ENCODE measurements around the gene SUSD2. TPM values are rescaled to one million over a fixed set of nuclear protein-coding genes. Genes with fewer than 3 reads are reported as not detected.

The SUSD2 gene
- polyA plus RNA-seq, 12 donors, result 0.32 to 3.0 (median 0.62) TPM; not detected in 1

GRCh38 chr22:24153353-24153752 lies 27.9 kb upstream of the SUSD2 start:
- DNase-seq, result no peak

GRCh38 chr22:24153959-24154358 lies 27.3 kb upstream of the SUSD2 start:
- DNase-seq, result no peak

GRCh38 chr22:24154826-24155225 lies 26.5 kb upstream of the SUSD2 start:
- no peak for DNase-seq

GRCh38 chr22:24155627-24156140 lies 25.6 kb upstream of the SUSD2 start:
- peak; percentile 68 for DNase-seq

- no peak for DNase-seq
Observed at GRCh38 chr22:24156141-24156912, 25.0 kb upstream of the SUSD2 start.

GRCh38 chr22:24156913-24157821 lies 24.1 kb upstream of the SUSD2 start:
- DNase-seq, result peak; percentile 71

GRCh38 chr22:24157822-24158135 lies 23.5 kb upstream of the SUSD2 start:
- DNase-seq, result no peak

- no peak for DNase-seq
Observed at GRCh38 chr22:24159650-24160049, 21.6 kb upstream of the SUSD2 start.

GRCh38 chr22:24160546-24160945 lies 20.7 kb upstream of the SUSD2 start:
- no peak for DNase-seq

- no peak for DNase-seq
Observed at GRCh38 chr22:24161485-24161884, 19.8 kb upstream of the SUSD2 start.

GRCh38 chr22:24161909-24162308 lies 19.4 kb upstream of the SUSD2 start:
- no peak for DNase-seq

- DNase-seq, result no peak
Observed at GRCh38 chr22:24162436-24162835, 18.9 kb upstream of the SUSD2 start.

GRCh38 chr22:24164243-24164642 lies 17.0 kb upstream of the SUSD2 start:
- no peak for DNase-seq

GRCh38 chr22:24164940-24165339 lies 16.3 kb upstream of the SUSD2 start:
- no peak for DNase-seq

- no peak for DNase-seq
Observed at GRCh38 chr22:24165673-24166072, 15.6 kb upstream of the SUSD2 start.

GRCh38 chr22:24166811-24167210 lies 14.5 kb upstream of the SUSD2 start:
- no peak for DNase-seq

GRCh38 chr22:24169439-24170058 lies 11.7 kb upstream of the SUSD2 start:
- DNase-seq, result no peak

- no peak for DNase-seq
Observed at GRCh38 chr22:24170188-24170587, 11.1 kb upstream of the SUSD2 start.

GRCh38 chr22:24170632-24171031 lies 10.7 kb upstream of the SUSD2 start:
- DNase-seq, result no peak

- DNase-seq, result no peak
Observed at GRCh38 chr22:24171822-24172221, 9.5 kb upstream of the SUSD2 start.

GRCh38 chr22:24175160-24175808 lies 6.0 kb upstream of the SUSD2 start:
- peak; percentile 71 for DNase-seq

GRCh38 chr22:24176040-24176439 lies 5.2 kb upstream of the SUSD2 start:
- DNase-seq, result no peak
